Measurements from ENCODE around the gene PPP1R9A.

Gene PPP1R9A

GRCh38 chr7:95054386-95054785, 147.0 kb downstream of the PPP1R9A start:
- H3K4me3 ChIP-seq (ENCODE audit: low read depth in 1 of 2, low read length in 2 of 2), result no peak overlapping the region
- no peaks in the 10 kb centered on the region for H3K36me3 ChIP-seq (ENCODE audit: insufficient read depth, low read length)
- no peaks in the 10 kb centered on the region for H3K27me3 ChIP-seq (ENCODE audit: insufficient read depth, low read length, poor library complexity)
- H3K9ac ChIP-seq (ENCODE audit: low read depth, low read length), result no peak overlapping the region
- H3K4me1 ChIP-seq (ENCODE audit: insufficient read depth, low read length), result no peaks in the 10 kb centered on the region
- no peak for ATAC-seq (ENCODE audit: insufficient read depth, low read depth)
- no peak overlapping the region for H3K4me2 ChIP-seq (ENCODE audit: insufficient read depth, low read length)
- H3K9me3 ChIP-seq (ENCODE audit: insufficient read depth, low read length, severe bottlenecking), result no peaks in the 10 kb centered on the region
- DNase-seq, result no peak
- no peaks in the 10 kb centered on the region for H4K20me1 ChIP-seq (ENCODE audit: insufficient read depth, low read length)
- no peaks in the 10 kb centered on the region for H3K79me2 ChIP-seq (ENCODE audit: insufficient read depth, low read length)
- TF ChIP-seq, protein P1, sequence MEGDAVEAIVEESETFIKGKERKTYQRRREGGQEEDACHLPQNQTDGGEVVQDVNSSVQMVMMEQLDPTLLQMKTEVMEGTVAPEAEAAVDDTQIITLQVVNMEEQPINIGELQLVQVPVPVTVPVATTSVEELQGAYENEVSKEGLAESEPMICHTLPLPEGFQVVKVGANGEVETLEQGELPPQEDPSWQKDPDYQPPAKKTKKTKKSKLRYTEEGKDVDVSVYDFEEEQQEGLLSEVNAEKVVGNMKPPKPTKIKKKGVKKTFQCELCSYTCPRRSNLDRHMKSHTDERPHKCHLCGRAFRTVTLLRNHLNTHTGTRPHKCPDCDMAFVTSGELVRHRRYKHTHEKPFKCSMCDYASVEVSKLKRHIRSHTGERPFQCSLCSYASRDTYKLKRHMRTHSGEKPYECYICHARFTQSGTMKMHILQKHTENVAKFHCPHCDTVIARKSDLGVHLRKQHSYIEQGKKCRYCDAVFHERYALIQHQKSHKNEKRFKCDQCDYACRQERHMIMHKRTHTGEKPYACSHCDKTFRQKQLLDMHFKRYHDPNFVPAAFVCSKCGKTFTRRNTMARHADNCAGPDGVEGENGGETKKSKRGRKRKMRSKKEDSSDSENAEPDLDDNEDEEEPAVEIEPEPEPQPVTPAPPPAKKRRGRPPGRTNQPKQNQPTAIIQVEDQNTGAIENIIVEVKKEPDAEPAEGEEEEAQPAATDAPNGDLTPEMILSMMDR (IDR thresholded peaks at IDR 0.05; ENCODE audit: borderline replicate concordance, extremely low read depth, low read length, poor library complexity, severe bottlenecking), result no peak
- no peak for TF ChIP-seq EZH2 (IDR thresholded peaks at IDR 0.05; ENCODE audit: borderline replicate concordance, low read depth, low read length, severe bottlenecking)
- no peak overlapping the region for H2AFZ ChIP-seq (ENCODE audit: low read depth, low read length)
- no peak overlapping the region for H3K27ac ChIP-seq (ENCODE audit: low read length)

DNA sequence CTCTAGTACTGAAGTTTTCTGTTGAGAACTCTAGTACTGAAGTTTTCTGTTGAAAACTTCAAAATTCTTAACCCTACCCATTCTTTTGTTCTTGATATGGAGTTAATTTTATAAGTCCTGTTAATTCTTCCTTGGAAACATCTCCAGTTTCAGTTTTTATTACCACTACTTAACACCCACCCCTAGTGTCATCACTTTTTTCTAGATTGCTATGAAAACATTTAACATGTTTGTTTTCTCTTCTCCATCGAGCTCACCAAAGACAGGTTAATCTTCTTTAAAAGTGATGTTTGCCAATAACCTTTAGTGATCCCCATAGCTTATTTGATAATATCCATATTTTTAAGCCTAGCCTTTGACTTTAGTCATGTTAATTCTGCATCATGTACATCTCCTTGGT, 147.9 kb downstream of the PPP1R9A start:
- Histone ChIP-seq H3K27ac (ENCODE audit: low read length) (no peak overlapping the region), H4K20me1 (ENCODE audit: insufficient read depth, low read length) (no peaks in the 10 kb centered on the region), H3K27me3 (ENCODE audit: insufficient read depth, low read length, poor library complexity) (no peaks in the 10 kb centered on the region), H3K4me1 (ENCODE audit: insufficient read depth, low read length) (no peaks in the 10 kb centered on the region), H3K9ac (ENCODE audit: low read depth, low read length) (no peak overlapping the region), H3K36me3 (ENCODE audit: insufficient read depth, low read length) (no peaks in the 10 kb centered on the region), H3K4me2 (ENCODE audit: insufficient read depth, low read length) (no peak overlapping the region), H2AFZ (ENCODE audit: low read depth, low read length) (no peak overlapping the region), H3K4me3 (ENCODE audit: low read depth in 1 of 2, low read length in 2 of 2) (no peak overlapping the region), H3K9me3 (ENCODE audit: insufficient read depth, low read length, severe bottlenecking) (no peaks in the 10 kb centered on the region), H3K79me2 (ENCODE audit: insufficient read depth, low read length) (no peaks in the 10 kb centered on the region)
- DNase-seq (no peak), ATAC-seq (ENCODE audit: insufficient read depth, low read depth) (no peak)
- TF ChIP-seq, protein P1 (IDR thresholded peaks at IDR 0.05; ENCODE audit: borderline replicate concordance, extremely low read depth, low read length, poor library complexity, severe bottlenecking), result no peak
- TF ChIP-seq EZH2 (IDR thresholded peaks at IDR 0.05; ENCODE audit: borderline replicate concordance, low read depth, low read length, severe bottlenecking), result no peak

- Histone ChIP-seq H3K36me3 (ENCODE audit: insufficient read depth, low read length) (no peaks in the 10 kb centered on the region), H3K9me3 (ENCODE audit: insufficient read depth, low read length, severe bottlenecking) (no peaks in the 10 kb centered on the region), H3K4me3 (ENCODE audit: low read depth in 1 of 2, low read length in 2 of 2) (no peak overlapping the region), H3K27me3 (ENCODE audit: insufficient read depth, low read length, poor library complexity) (no peaks in the 10 kb centered on the region), H3K4me2 (ENCODE audit: insufficient read depth, low read length) (no peak overlapping the region), H3K27ac (ENCODE audit: low read length) (no peak overlapping the region), H2AFZ (ENCODE audit: low read depth, low read length) (no peak overlapping the region), H4K20me1 (ENCODE audit: insufficient read depth, low read length) (no peaks in the 10 kb centered on the region), H3K4me1 (ENCODE audit: insufficient read depth, low read length) (no peaks in the 10 kb centered on the region), H3K79me2 (ENCODE audit: insufficient read depth, low read length) (no peaks in the 10 kb centered on the region), H3K9ac (ENCODE audit: low read depth, low read length) (no peak overlapping the region)
- TF ChIP-seq, protein P1 (IDR thresholded peaks at IDR 0.05; ENCODE audit: borderline replicate concordance, extremely low read depth, low read length, poor library complexity, severe bottlenecking), result no peak
- no peak for TF ChIP-seq EZH2 (IDR thresholded peaks at IDR 0.05; ENCODE audit: borderline replicate concordance, low read depth, low read length, severe bottlenecking)
- DNase-seq, result no peak
- ATAC-seq (ENCODE audit: insufficient read depth, low read depth), result no peak
Observed at GRCh38 chr7:95056107-95056739, 148.8 kb downstream of the PPP1R9A start.
